Esophagus muscularis mucosa (tissue), 4 donors: Measurements from ENCODE around the gene ARL10.

Source experiments
- EP300 ChIP-seq: sonication (generic); formaldehyde crosslinking; IDR thresholded peaks from one replicate; pipeline ENCODE4 v1.6.1; 2017; ENCODE audit warnings: antibody characterized with exemption
- POLR2A ChIP-seq: fragments of 450-650 bp; IDR thresholded peaks from one replicate; pipeline ENCODE4 v1.6.1; 2017; ENCODE audit warnings: antibody characterized with exemption, moderate library complexity, mild to moderate bottlenecking, low read depth
- POLR2AphosphoS5 ChIP-seq, 2 donors: sonication (generic); formaldehyde crosslinking; IDR thresholded peaks; one replicate each; pipeline ENCODE4 v1.6.1; 2017; ENCODE audit warnings: antibody characterized with exemption in 2 of 2
- TF ChIP-seq, protein P1 (sequence below), 3 experiments: fragments of 200-600 bp in 2 of 3; fragments of 450-650 bp in 1 of 3; sonication (generic) in 2 of 3; IDR thresholded peaks; one replicate each; pipeline ENCODE4 v1.5.1; 2017 to 2019; ENCODE audit warnings: antibody characterized with exemption in 3 of 3, mild to moderate bottlenecking in 2 of 3, moderate library complexity in 1 of 3

- TF ChIP-seq, protein P1, sequence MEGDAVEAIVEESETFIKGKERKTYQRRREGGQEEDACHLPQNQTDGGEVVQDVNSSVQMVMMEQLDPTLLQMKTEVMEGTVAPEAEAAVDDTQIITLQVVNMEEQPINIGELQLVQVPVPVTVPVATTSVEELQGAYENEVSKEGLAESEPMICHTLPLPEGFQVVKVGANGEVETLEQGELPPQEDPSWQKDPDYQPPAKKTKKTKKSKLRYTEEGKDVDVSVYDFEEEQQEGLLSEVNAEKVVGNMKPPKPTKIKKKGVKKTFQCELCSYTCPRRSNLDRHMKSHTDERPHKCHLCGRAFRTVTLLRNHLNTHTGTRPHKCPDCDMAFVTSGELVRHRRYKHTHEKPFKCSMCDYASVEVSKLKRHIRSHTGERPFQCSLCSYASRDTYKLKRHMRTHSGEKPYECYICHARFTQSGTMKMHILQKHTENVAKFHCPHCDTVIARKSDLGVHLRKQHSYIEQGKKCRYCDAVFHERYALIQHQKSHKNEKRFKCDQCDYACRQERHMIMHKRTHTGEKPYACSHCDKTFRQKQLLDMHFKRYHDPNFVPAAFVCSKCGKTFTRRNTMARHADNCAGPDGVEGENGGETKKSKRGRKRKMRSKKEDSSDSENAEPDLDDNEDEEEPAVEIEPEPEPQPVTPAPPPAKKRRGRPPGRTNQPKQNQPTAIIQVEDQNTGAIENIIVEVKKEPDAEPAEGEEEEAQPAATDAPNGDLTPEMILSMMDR (IDR thresholded peaks at IDR 0.05), result no peak
- TF ChIP-seq POLR2A, result no peak
- TF ChIP-seq EP300, result no peak
- no peak for TF ChIP-seq POLR2AphosphoS5 (IDR thresholded peaks at IDR 0.05)
Measured at GRCh38 chr5:176412517-176413254, 47.4 kb downstream of the ARL10 start.
